DMS 273 (cell line): Measurements from ENCODE around the gene TNS1.
"Not testable (repeated sequence)": the region's sequence is repeated elsewhere in the genome, so short reads cannot be mapped to it uniquely, and the experiment has no call there.

Experiments
- DNase-seq: peaks from one replicate; lab custom pipeline; 2025; ENCODE audit not compliant: unreplicated experiment; lab: John Stamatoyannopoulos, UW

TNS1 gene

GRCh38 chr2:217820904-217821303 is 181.9 kb downstream of the TNS1 start:
- DNase-seq, result no peak

- no peak for DNase-seq
Observed at GRCh38 chr2:217820091-217820819, 182.5 kb downstream of the TNS1 start.

- no peak for DNase-seq
Observed at GRCh38 chr2:217818293-217818850, 184.4 kb downstream of the TNS1 start.

- no peak for DNase-seq
Observed at GRCh38 chr2:217817466-217818292, 185.1 kb downstream of the TNS1 start.

- DNase-seq, result no peak
Observed at GRCh38 chr2:217816396-217816869, 186.4 kb downstream of the TNS1 start.

GRCh38 chr2:217813828-217814227 is 189.0 kb downstream of the TNS1 start:
- DNase-seq, result no peak

- DNase-seq, result no peak
Observed at GRCh38 chr2:217812170-217812569, 190.6 kb downstream of the TNS1 start.

- no peak for DNase-seq
Observed at GRCh38 chr2:217810260-217810659, 192.5 kb downstream of the TNS1 start.

- no peak for DNase-seq
Observed at GRCh38 chr2:217809736-217810135, 193.1 kb downstream of the TNS1 start.

GRCh38 chr2:217808967-217809366 is 193.8 kb downstream of the TNS1 start:
- not testable (repeated sequence) for DNase-seq

GRCh38 chr2:217808326-217808725 is 194.5 kb downstream of the TNS1 start:
- no peak for DNase-seq

GRCh38 chr2:217807753-217808152 is 195.0 kb downstream of the TNS1 start:
- no peak for DNase-seq

GRCh38 chr2:217807025-217807424 is 195.8 kb downstream of the TNS1 start:
- DNase-seq, result no peak

- DNase-seq, result no peak
Observed at GRCh38 chr2:217806482-217806765, 196.4 kb downstream of the TNS1 start.

GRCh38 chr2:217805668-217806481 is 196.9 kb downstream of the TNS1 start:
- no peak for DNase-seq

GRCh38 chr2:217804791-217805667 is 197.8 kb downstream of the TNS1 start:
- DNase-seq, result peak; percentile 45

- DNase-seq, result no peak
Observed at GRCh38 chr2:217804338-217804737, 198.5 kb downstream of the TNS1 start.

GRCh38 chr2:217803653-217803960 is 199.2 kb downstream of the TNS1 start:
- DNase-seq, result no peak

- no peak for DNase-seq
Observed at GRCh38 chr2:217802876-217803652, 199.7 kb downstream of the TNS1 start.

GRCh38 chr2:217802266-217802665 is 200.5 kb downstream of the TNS1 start:
- no peak for DNase-seq
